Lower lobe of right lung (tissue), 2 donors: Measurements from ENCODE around the gene MATR3. TPM values are rescaled to one million over a fixed set of nuclear protein-coding genes. Genes with fewer than 3 reads are reported as not detected.

Source experiments
- ATAC-seq, 2 donors: fragments of 200-7000 bp; cut with Tn5 transposase; one replicate each; pipeline ENCODE4 v1.9.1; 2020 to 2022; ENCODE audit warnings: mild to moderate bottlenecking in 2 of 2, moderate library complexity in 2 of 2
- DNase-seq: peaks from one replicate; pipeline ENCODE4 v3.0.0-alpha.2; 2020
- H3K27ac ChIP-seq: fragments of 200-600 bp; one replicate; pipeline ENCODE4 v1.8.0; 2022
- H3K27me3 ChIP-seq: fragments of 200-600 bp; one replicate; pipeline ENCODE4 v1.8.0; 2022; ENCODE audit warnings: low read depth
- H3K36me3 ChIP-seq: fragments of 200-600 bp; one replicate; pipeline ENCODE4 v1.8.0; 2022; ENCODE audit warnings: mild to moderate bottlenecking
- H3K4me1 ChIP-seq: fragments of 200-600 bp; one replicate; pipeline ENCODE4 v1.8.0; 2022
- H3K4me3 ChIP-seq: fragments of 200-600 bp; one replicate; pipeline ENCODE4 v1.8.0; 2022; ENCODE audit warnings: mild to moderate bottlenecking
- H3K9me3 ChIP-seq: fragments of 200-600 bp; one replicate; pipeline ENCODE4 v1.8.0; 2022
- CTCF ChIP-seq: fragments of 200-600 bp; IDR thresholded peaks from one replicate; pipeline ENCODE4 v1.8.0; 2022; ENCODE audit warnings: antibody characterized with exemption, mild to moderate bottlenecking
- intact Hi-C: fragments of 100-400 bp; cut with DNase I; formaldehyde crosslinking; loops from one replicate; pipeline ENCODE4 v1.11.0; 2022
- total RNA-seq: library from RNA; stranded (reverse); fragmentation: NEBNext Ultra II Directional; extraction: Animal tissue kit (Norgen Biotek cat#: 25700); gene quantifications from one replicate; pipeline ENCODE4 v1.2.1, GENCODE V29; 2021
- donor health status: DM: no; HTN: yes; CAD: no; lungs with severe emphysema.

The MATR3 gene
- total RNA-seq, 1 donor from 2014 or later, result 176 TPM

- no peak overlapping the region for H3K27ac ChIP-seq
- H3K4me1 ChIP-seq, result no peaks in the 10 kb centered on the region
- DNase-seq (peak; percentile 85), ATAC-seq (peak; percentile 97 to 99)
- no peaks in the 10 kb centered on the region for H3K9me3 ChIP-seq
- intact Hi-C loops, result no loop called here
- no peak overlapping the region for H3K4me3 ChIP-seq
- no peaks in the 10 kb centered on the region for H3K36me3 ChIP-seq
- peak; percentile 92 for TF ChIP-seq CTCF
- no peaks in the 10 kb centered on the region for H3K27me3 ChIP-seq
Observed at GRCh38 chr5:139262742-139263445, 30.6 kb upstream of the MATR3 start.

DNA sequence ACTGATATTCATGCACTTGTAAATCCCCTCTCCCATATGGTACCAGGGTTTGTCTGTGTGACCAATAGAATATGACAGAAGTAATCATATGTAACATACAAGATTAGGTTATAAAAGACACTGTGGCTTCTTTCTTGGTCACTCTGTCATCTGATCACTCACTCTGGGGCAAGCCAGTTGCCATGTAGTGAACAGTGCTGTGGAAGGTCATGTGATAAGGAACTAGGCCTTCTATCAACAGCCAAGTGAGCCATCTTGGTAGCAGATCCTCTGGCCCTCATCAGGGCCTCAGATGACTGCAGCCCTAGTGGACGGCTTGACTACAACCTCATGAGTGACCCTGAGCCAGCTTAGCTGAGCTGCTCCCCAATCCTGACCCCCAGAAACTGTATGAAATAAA lies 30.0 kb upstream of the MATR3 start:
- Histone ChIP-seq H3K27me3 (no peaks in the 10 kb centered on the region), H3K4me3 (no peak overlapping the region), H3K36me3 (no peaks in the 10 kb centered on the region), H3K9me3 (no peaks in the 10 kb centered on the region), H3K4me1 (peaks cover 2% of the 10 kb centered on the region), H3K27ac (no peak overlapping the region)
- no peak for DNase-seq
- TF ChIP-seq CTCF, result no peak
- no peak for ATAC-seq
- intact Hi-C loops, result no loop called here

GRCh38 chr5:139263946-139264345 lies 29.6 kb upstream of the MATR3 start:
- DNase-seq (no peak), ATAC-seq (no peak)
- Histone ChIP-seq H3K36me3 (no peaks in the 10 kb centered on the region), H3K4me3 (no peak overlapping the region), H3K27ac (no peak overlapping the region), H3K9me3 (no peaks in the 10 kb centered on the region), H3K27me3 (no peaks in the 10 kb centered on the region), H3K4me1 (peaks cover 6% of the 10 kb centered on the region)
- intact Hi-C loops, result no loop called here
- no peak for TF ChIP-seq CTCF

DNA sequence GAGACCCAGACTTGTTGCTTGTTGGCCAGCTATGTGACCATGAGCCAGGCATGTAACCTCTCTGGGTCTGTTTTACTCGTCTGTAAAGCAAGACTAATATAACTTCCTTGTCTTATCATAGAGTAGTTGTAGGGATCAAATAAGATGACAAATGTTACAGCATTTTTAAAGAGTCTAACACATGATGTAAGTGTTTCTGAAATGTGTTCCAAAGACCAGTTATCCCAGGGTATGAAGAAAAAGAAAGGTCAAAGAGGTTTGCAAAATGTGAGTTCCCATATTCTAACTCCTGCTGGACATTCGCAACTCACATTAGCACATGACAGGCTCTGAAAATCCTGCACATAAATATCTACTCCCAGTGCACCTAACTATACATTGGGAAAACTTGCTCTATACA lies 28.5 kb upstream of the MATR3 start:
- intact Hi-C loops, result no loop called here

DNA sequence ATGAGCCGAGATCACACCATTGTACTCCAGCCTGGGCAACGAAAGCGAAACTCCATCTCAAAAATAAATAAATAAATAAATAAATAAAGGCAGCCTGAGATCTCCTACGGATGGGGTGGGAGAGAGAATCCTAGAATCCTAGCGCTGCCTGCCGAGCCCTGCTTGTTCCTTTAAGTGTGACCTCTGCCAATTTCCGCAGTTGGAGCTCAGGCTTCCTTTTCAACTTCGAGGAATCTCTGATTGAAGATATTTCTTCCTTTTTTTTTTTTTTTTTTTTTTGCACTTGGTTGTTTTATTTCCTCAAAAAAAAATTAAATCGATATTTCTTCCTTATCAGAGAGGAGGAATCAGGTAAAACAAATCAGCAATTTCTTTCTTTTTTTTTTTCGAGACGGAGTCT lies 27.3 kb upstream of the MATR3 start:
- Histone ChIP-seq H3K9me3 (no peaks in the 10 kb centered on the region), H3K27ac (no peak overlapping the region), H3K27me3 (no peaks in the 10 kb centered on the region), H3K4me1 (peaks cover 7% of the 10 kb centered on the region), H3K4me3 (no peak overlapping the region), H3K36me3 (no peaks in the 10 kb centered on the region)
- no peak for DNase-seq
- ATAC-seq, result no peak
- no peak for TF ChIP-seq CTCF
- intact Hi-C loops, result no loop called here

More for the DNA sequence above, 28.5 kb upstream of the MATR3 start:
- Histone ChIP-seq H3K4me1 (peaks cover 7% of the 10 kb centered on the region), H3K36me3 (no peaks in the 10 kb centered on the region), H3K4me3 (no peak overlapping the region), H3K27me3 (no peaks in the 10 kb centered on the region), H3K9me3 (no peaks in the 10 kb centered on the region), H3K27ac (no peak overlapping the region)
- TF ChIP-seq CTCF, result no peak
- DNase-seq (no peak), ATAC-seq (no peak)
